Subcutaneous abdominal adipose tissue (tissue), 5 donors: ENCODE results near the gene STX1B.
"Not testable (repeated sequence)": the region's sequence is repeated elsewhere in the genome, so short reads cannot be mapped to it uniquely, and the experiment has no call there.

Source experiments
- H3K27ac ChIP-seq: one replicate; pipeline ENCODE4 v1.7.0; 2013; ENCODE audit warnings: low read depth, mild to moderate bottlenecking, inconsistent platforms, low read length, moderate library complexity
- H3K27me3 ChIP-seq, 5 donors: one replicate each; pipeline ENCODE4 v1.7.0; 2013; ENCODE audit warnings: low read length in 5 of 5, inconsistent platforms in 1 of 5; ENCODE audit not compliant: control insufficient read depth in 5 of 5, insufficient read depth in 4 of 5
- H3K36me3 ChIP-seq, 5 donors: one replicate each; pipeline ENCODE4 v1.7.0; 2013; ENCODE audit warnings: low read length in 5 of 5; ENCODE audit not compliant: control insufficient read depth in 5 of 5, insufficient read depth in 5 of 5
- H3K4me1 ChIP-seq, 5 donors: one replicate each; pipeline ENCODE4 v1.7.0; 2013; ENCODE audit warnings: low read length in 5 of 5, mild to moderate bottlenecking in 3 of 5, moderate library complexity in 1 of 5; ENCODE audit not compliant: control insufficient read depth in 5 of 5, insufficient read depth in 5 of 5
- H3K4me3 ChIP-seq, 5 donors: one replicate each; pipeline ENCODE4 v1.7.0; 2013; ENCODE audit warnings: low read length in 5 of 5, low read depth in 1 of 5
- H3K9ac ChIP-seq, 5 donors: one replicate each; pipeline ENCODE4 v1.7.0; 2013; ENCODE audit warnings: low read length in 5 of 5, mild to moderate bottlenecking in 4 of 5, moderate library complexity in 3 of 5
- H3K9me3 ChIP-seq, 5 donors: one replicate each; pipeline ENCODE4 v1.7.0; 2013; ENCODE audit warnings: low read length in 5 of 5; ENCODE audit not compliant: control insufficient read depth in 5 of 5
- donor health status: healthy.
- donor health status: healthy.
- donor health status: healthy.
- donor health status: healthy.
- donor health status: healthy.

STX1B gene

DNA sequence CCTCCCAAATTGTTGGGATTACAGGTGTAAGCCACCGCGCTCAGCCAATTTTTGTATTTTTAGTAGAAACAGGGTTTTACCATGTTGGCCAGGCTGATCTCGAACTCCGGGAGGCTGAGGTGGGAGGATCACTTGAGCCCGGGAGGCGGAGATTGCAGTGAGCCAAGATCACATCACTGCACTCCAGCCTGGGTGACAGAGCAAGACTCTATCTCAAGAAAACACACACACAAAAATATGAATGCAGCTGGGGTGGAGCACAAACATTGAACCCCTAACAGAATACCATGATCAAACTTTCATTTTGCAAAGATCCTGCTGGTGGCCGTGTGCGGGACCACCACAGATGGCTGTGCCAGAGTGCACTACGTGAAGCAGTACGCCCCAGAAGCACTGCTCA lies 7.3 kb upstream of the STX1B start:
- not testable (repeated sequence) for H3K9ac ChIP-seq, H3K36me3 ChIP-seq, H3K4me1 ChIP-seq, H3K27ac ChIP-seq, H3K4me3 ChIP-seq, H3K9me3 ChIP-seq, H3K27me3 ChIP-seq

DNA sequence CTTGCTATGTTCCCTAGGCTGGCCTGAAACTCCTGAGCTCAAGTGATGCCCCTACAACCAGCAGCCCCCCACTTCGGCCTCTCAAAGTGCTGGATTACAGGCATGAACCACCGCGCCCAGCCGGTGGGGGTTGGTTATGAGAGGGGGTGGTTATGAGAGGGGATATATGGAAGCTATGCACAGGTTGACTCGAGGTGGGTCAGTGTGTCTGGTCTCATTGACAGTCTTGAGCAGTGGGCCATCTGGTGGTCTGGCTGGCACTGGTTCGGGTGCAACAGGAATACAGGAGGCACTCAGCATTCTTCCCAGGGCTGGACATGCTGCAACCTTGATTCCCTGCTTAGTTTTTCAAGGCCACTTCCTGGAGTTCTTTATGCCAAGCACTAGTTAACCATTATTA lies 5.6 kb upstream of the STX1B start:
- no peak overlapping the region for H3K4me3 ChIP-seq
- H3K27me3 ChIP-seq, result peaks cover 5 to 16% (median 12%) of the 10 kb centered on the region in 5 donors
- H3K27ac ChIP-seq, result no peak overlapping the region
- H3K9ac ChIP-seq, result no peak overlapping the region
- no peaks in the 10 kb centered on the region for H3K9me3 ChIP-seq
- H3K36me3 ChIP-seq, result no peaks in the 10 kb centered on the region
- H3K4me1 ChIP-seq, result no peaks in the 10 kb centered on the region

DNA sequence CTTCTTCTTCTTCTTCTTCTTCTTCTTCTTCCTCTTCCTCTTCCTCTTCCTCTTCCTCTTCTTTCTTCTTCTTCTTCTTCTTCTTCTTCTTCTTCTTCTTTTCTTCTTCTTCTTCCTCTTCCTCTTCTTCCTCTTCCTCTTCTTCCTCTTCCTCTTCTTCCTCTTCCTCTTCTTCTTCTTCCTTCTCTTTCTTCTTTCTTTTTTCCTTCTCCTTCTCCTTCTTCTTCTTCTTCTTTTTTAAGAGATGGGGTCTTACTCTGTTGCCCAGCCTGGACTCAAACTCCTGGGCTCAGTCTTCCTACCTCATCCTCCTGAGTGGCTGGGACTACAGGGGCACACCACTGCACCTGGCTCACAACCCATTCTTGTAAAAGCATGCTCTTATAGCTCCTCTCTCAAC lies 2.9 kb upstream of the STX1B start:
- not testable (repeated sequence) for H3K4me3 ChIP-seq, H3K27ac ChIP-seq, H3K36me3 ChIP-seq, H3K4me1 ChIP-seq, H3K9me3 ChIP-seq, H3K9ac ChIP-seq
- peaks cover 14 to 30% (median 28%) of the 10 kb centered on the region in 5 donors for H3K27me3 ChIP-seq

DNA sequence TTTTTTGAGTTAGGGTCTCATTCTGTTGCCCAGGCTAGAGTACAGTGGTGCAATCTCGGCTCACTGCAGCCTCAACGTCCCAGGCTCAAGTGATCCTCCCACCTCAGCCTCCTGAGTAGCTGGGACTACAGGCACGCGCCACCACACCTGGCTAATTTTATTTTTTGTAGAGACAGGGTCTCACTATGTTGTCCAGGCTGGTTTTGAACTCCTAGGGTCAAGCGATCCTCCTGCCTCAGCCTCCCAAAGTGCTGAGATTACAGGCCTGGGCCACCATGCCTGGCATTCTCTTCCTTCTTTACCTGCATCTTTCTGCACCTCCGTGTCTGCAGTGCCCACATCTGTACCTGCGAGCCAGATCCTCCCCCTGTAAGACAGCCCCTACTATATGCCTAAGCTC lies 1.4 kb upstream of the STX1B start:
- not testable (repeated sequence) for H3K9me3 ChIP-seq, H3K4me3 ChIP-seq, H3K4me1 ChIP-seq, H3K36me3 ChIP-seq, H3K27ac ChIP-seq, H3K9ac ChIP-seq
- peaks cover 19 to 39% (median 30%) of the 10 kb centered on the region in 5 donors for H3K27me3 ChIP-seq

DNA sequence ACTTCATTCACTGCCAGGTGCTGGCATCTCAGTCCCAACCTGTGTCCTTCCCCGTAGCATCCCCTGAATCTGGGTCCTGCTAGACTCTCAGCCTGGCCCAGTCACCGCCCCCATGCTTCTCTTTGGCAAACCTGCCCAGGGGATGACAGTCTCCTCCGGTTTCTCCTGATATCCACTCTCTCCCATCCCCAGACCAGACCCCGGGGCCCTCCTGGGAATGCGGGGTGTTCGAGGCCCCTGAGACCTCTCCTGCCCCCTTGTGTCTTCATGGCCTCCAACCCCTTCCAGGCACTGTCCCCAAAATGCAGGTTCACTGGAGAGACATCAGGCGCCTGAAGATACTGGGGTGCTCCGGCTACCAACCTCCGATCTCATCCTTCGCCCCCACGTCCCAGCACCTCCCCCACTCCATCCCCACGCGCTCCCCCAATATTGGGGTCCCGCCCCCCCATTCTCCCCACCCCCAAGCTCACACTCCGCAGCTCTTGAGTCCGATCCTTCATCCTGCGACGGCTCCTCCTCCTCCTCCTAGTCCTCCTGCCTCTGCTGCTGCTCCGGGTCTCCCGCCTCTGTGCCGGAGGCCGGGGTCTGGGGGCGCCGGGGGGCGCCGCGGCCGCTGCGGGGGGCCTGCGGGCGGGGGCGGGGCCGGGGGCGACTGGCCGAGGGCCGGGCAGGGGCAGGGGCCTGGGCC lies 399 bp downstream of the STX1B start:
- no peak overlapping the region for H3K4me3 ChIP-seq
- no peaks in the 10 kb centered on the region for H3K36me3 ChIP-seq
- H3K9me3 ChIP-seq, result peaks cover 0 to 2% (median 0%) of the 10 kb centered on the region in 5 donors
- H3K4me1 ChIP-seq, result no peaks in the 10 kb centered on the region
- H3K27me3 ChIP-seq, result peaks cover 19 to 40% (median 32%) of the 10 kb centered on the region in 5 donors
- H3K27ac ChIP-seq, result no peak overlapping the region
- no peak overlapping the region for H3K9ac ChIP-seq

DNA sequence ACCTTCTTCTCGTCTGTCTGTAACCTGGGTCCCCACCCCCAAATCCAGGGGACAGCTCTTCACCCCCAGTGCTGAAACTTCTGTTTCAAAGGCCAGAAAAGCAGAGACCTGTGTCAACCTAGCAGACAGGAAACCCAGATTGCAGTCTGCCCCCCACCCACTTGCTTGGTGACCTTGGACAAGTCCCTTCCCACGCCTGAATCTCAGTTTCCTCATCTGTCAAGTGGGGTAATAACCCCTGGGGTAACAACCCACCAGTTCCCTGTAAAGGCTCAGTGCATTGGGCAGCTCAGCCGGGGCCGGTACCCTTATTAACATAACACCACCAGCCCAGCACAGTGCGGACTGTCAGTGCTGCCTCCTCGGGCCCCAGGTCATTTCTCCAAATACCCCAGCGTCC lies 1.3 kb downstream of the STX1B start:
- H3K4me1 ChIP-seq, result no peaks in the 10 kb centered on the region
- H3K9me3 ChIP-seq, result peaks cover 0 to 2% (median 0%) of the 10 kb centered on the region in 5 donors
- no peak overlapping the region for H3K27ac ChIP-seq
- no peaks in the 10 kb centered on the region for H3K36me3 ChIP-seq
- peaks cover 19 to 40% (median 31%) of the 10 kb centered on the region in 5 donors for H3K27me3 ChIP-seq
- H3K4me3 ChIP-seq, result no peak overlapping the region
- H3K9ac ChIP-seq, result no peak overlapping the region

DNA sequence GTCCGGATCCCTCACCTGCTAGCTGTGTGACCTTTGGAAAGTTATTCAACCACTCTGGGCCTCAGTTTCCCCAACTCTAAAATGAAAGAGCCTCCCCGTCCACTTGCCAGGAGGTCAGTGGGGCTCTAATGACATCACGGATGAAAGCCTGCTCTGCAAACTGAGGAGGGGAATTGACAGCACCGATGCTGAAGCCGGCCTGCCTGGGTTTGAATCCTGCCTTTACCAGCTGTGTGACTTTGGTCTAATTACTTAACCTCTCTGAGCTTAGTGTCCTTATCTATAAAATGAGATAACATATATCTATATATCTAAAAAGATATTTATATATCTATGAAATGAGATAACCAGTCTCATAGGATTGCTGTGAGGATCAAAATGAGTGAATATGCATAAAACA lies 1.9 kb downstream of the STX1B start:
- H3K4me3 ChIP-seq, result no peak overlapping the region
- H3K9ac ChIP-seq, result no peak overlapping the region
- H3K9me3 ChIP-seq, result peaks cover 0 to 2% (median 0%) of the 10 kb centered on the region in 5 donors
- H3K4me1 ChIP-seq, result no peaks in the 10 kb centered on the region
- H3K36me3 ChIP-seq, result no peaks in the 10 kb centered on the region
- no peak overlapping the region for H3K27ac ChIP-seq
- H3K27me3 ChIP-seq, result peaks cover 19 to 40% (median 31%) of the 10 kb centered on the region in 5 donors

DNA sequence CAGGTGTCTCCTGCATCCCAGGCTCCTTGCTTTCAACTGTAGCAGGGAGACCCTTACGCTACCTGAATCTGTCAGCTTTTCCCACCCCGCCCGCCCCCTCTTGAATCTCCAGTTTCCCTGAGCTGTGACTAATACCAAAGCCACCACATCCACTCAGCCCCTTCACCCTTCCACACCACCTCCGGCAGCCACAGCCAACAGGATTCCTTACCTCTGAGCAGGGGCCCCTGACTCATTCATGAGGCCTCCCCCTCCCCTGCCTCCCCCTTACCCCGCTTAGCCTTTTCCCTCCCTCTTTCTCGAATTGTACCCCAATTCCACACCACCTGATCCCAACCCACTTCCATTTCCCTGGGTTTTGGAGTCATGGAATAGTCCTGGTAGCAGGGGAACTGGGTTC lies 2.3 kb downstream of the STX1B start:
- no peak overlapping the region for H3K4me3 ChIP-seq
- peaks cover 0 to 2% (median 0%) of the 10 kb centered on the region in 5 donors for H3K9me3 ChIP-seq
- H3K4me1 ChIP-seq, result no peaks in the 10 kb centered on the region
- H3K36me3 ChIP-seq, result no peaks in the 10 kb centered on the region
- H3K27me3 ChIP-seq, result peaks cover 19 to 40% (median 31%) of the 10 kb centered on the region in 5 donors
- no peak overlapping the region for H3K9ac ChIP-seq
- H3K27ac ChIP-seq, result no peak overlapping the region

DNA sequence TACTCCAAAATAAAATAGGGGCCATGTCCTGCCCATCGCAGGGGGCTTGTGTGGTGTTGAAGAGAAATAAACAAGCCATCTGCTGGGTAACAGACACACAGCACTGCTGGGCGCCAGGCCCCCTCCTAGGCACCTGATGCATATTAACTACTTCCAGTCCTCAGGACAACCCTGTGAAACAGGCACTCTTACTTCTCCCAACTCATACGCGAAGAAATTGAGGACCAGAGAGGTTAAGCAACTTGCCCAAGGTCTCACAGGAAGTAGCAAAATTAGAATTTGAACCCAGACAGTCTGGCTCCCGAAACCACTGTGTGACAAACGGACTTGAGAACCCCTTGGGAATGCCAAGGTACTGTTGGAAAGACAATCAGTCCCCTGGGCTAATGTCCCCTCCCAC lies 2.8 kb downstream of the STX1B start:
- Histone ChIP-seq H3K27me3 (peaks cover 19 to 40% (median 31%) of the 10 kb centered on the region in 5 donors), H3K36me3 (no peaks in the 10 kb centered on the region), H3K4me1 (peaks cover 0 to 2% (median 0%) of the 10 kb centered on the region in 5 donors), H3K9ac (no peak overlapping the region), H3K27ac (no peak overlapping the region), H3K9me3 (peaks cover 0 to 2% (median 0%) of the 10 kb centered on the region in 5 donors), H3K4me3 (no peak overlapping the region)

DNA sequence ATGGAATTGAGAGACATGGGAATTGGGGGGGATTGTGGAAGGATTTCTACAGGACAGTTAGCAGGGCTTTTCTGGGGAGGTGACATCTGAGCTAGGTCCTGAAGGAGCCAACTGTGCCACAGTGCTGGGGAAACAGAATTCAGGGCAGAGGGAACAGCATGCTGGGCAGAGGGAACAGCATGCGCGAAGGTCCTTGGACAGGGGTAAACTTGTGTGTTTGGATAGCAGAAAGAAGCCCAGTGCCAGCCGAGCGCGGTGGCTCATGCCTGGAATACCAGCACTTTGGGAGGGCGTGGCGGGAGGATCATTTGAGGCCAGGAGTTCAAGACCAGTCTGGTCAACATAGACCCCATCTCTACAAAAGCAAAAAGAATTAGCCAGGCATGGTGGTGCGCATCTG lies 3.8 kb downstream of the STX1B start:
- H3K9me3 ChIP-seq, result peaks cover 0 to 2% (median 0%) of the 10 kb centered on the region in 5 donors
- peaks cover 15 to 34% (median 28%) of the 10 kb centered on the region in 5 donors for H3K27me3 ChIP-seq
- H3K9ac ChIP-seq, result no peak overlapping the region
- no peak overlapping the region for H3K4me3 ChIP-seq
- H3K36me3 ChIP-seq, result no peaks in the 10 kb centered on the region
- peaks cover 0 to 13% (median 0%) of the 10 kb centered on the region in 5 donors for H3K4me1 ChIP-seq
- no peak overlapping the region for H3K27ac ChIP-seq
